ENCODE measurements around the gene NTN3. TPM values are rescaled to one million over a fixed set of nuclear protein-coding genes. Genes with fewer than 3 reads are reported as not detected.

The NTN3 gene
- total RNA-seq, 1 donor from 2014 or later: 0.23 TPM

- H3K4me3 ChIP-seq (ENCODE audit: low read depth, low read length): no peak overlapping the region
- DNase-seq (ENCODE audit: low read depth): no peak
- TF ChIP-seq CTCF (conservative IDR thresholded peaks at IDR 0.05; ENCODE audit: low read depth, low read length): no peak
Observed at GRCh38 chr16:2493605-2494004, 22.5 kb downstream of the NTN3 start.

DNA sequence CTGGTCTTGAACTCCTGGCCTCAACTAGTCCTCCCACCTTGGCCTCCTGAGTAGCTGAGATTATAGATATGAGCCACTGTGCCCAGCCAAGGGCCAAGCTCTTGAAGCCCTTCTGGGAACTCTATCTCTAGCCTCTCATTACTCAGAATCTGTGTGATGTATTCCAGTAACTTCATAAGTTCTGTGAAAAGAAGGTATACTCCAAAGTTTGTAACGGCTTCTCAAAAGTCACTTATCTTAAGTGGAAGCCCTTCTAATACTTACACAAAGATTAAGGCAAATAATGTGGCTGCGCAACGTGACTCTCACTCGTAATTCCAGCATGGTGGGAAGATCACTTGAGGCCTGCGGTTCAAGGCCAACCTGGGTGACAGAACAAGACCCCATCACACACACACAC lies 23.5 kb downstream of the NTN3 start:
- DNase-seq (ENCODE audit: low read depth): no peak
- no peak for TF ChIP-seq CTCF (conservative IDR thresholded peaks at IDR 0.05; ENCODE audit: low read depth, low read length)
- no peak overlapping the region for H3K4me3 ChIP-seq (ENCODE audit: low read depth, low read length)

- H3K4me3 ChIP-seq (ENCODE audit: low read depth, low read length): no peak overlapping the region
- DNase-seq (ENCODE audit: low read depth): no peak
- no peak for TF ChIP-seq CTCF (conservative IDR thresholded peaks at IDR 0.05; ENCODE audit: low read depth, low read length)
Observed at GRCh38 chr16:2495041-2495440, 23.9 kb downstream of the NTN3 start.

DNA sequence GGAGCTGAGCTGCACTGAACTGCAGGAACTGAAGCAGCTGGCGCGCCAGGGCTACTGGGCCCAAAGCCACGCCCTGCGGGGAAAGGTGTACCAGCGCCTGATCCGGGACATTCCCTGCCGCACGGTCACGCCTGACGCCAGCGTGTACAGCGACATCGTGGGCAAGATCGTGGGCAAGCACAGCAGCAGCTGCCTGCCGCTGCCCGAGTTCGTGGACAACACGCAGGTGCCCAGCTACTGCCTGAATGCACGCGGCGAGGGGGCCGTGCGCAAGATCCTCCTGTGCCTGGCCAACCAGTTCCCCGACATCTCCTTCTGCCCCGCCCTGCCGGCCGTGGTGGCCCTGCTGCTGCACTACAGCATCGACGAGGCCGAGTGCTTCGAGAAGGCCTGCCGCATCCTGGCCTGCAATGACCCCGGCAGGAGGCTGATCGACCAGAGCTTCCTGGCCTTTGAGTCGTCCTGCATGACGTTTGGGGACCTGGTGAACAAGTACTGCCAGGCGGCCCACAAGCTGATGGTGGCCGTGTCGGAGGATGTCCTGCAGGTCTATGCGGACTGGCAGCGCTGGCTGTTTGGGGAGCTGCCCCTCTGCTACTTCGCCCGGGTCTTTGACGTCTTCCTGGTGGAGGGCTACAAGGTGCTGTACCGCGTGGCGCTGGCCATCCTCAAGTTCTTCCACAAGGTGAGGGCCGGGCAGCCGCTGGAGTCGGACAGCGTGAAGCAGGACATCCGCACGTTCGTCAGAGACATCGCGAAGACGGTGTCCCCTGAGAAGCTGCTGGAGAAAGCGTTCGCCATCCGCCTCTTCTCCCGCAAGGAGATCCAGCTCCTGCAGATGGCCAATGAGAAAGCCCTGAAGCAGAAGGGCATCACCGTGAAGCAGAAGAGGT lies 25.4 kb downstream of the NTN3 start:
- no peak for DNase-seq (ENCODE audit: low read depth)
- TF ChIP-seq CTCF (conservative IDR thresholded peaks at IDR 0.05; ENCODE audit: low read depth, low read length): no peak
- H3K4me3 ChIP-seq (ENCODE audit: low read depth, low read length): no peak overlapping the region

- TF ChIP-seq CTCF (conservative IDR thresholded peaks at IDR 0.05; ENCODE audit: low read depth, low read length): no peak
- H3K4me3 ChIP-seq (ENCODE audit: low read depth, low read length): no peak overlapping the region
- DNase-seq (ENCODE audit: low read depth): no peak
Observed at GRCh38 chr16:2497116-2497630, 26.1 kb downstream of the NTN3 start.

GRCh38 chr16:2497695-2498484 lies 26.8 kb downstream of the NTN3 start:
- no peak for DNase-seq (ENCODE audit: low read depth)
- no peak overlapping the region for H3K4me3 ChIP-seq (ENCODE audit: low read depth, low read length)
- no peak for TF ChIP-seq CTCF (conservative IDR thresholded peaks at IDR 0.05; ENCODE audit: low read depth, low read length)
